GM19240 (cell line): ENCODE data around the gene TEX55.
"Not testable (repeated sequence)": the region's sequence is repeated elsewhere in the genome, so short reads cannot be mapped to it uniquely, and the experiment has no call there.

ENCODE experiments used
- DNase-seq: peaks from one replicate; pipeline ENCODE4 v3.0.0; 2011; ENCODE audit warnings: low spot score; ENCODE audit not compliant: insufficient read length

TEX55 gene

DNA sequence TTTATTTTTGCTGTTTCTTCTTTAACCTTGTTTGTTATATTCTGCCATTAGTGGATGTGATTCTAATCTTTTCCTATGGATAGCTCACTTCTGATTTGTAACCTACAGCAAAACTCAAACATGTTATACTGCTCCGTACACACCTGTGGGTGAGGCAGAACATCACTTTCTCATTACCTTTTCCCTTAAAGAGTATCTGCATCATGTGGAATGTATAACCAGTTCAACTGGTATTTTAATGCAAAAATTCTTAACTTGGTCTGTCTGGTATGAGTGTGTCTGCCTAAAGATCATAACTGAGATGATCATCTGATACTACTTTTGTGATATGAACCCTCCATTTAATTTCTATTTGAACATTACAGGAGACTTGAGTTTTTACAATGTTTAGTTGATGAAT lies 14.4 kb downstream of the TEX55 start:
- DNase-seq = no peak

- no peak for DNase-seq
These were observed 14.8 kb downstream of the TEX55 start for GRCh38 chr3:119160815-119161214.

DNA sequence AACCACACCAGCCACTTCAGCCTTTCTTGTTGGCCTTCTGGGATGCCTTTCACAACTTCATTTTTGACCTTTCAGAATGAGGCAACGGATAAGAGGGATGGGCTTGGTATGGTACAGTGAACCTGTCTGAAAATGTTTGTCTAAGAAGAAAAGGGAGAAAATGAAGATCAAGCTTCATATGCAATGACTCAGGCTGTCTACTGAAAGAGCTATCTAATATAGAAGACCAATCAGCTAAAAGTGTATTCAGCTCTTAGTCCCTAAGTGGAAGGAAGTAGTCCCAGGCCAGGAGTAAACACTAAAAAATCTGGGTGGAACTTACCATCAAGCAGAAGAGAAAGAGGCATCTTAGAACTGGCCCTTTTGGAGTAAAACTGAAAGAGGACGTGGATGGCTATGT lies 15.3 kb downstream of the TEX55 start:
- no peak for DNase-seq

- DNase-seq = not testable (repeated sequence)
These were observed 18.8 kb downstream of the TEX55 start for GRCh38 chr3:119164745-119165144.

GRCh38 chr3:119170821-119171220 lies 24.9 kb downstream of the TEX55 start:
- no peak for DNase-seq

- no peak for DNase-seq
These were observed 27.4 kb downstream of the TEX55 start, which contains the start of gene UPK1B for GRCh38 chr3:119173325-119173724. Gene UPK1B (plus strand): TSS chr3:119173598. CDS start chr3:119186742, 13,144 bp downstream.

GRCh38 chr3:119175872-119176756 lies 30.1 kb downstream of the TEX55 start:
- no peak for DNase-seq

DNA sequence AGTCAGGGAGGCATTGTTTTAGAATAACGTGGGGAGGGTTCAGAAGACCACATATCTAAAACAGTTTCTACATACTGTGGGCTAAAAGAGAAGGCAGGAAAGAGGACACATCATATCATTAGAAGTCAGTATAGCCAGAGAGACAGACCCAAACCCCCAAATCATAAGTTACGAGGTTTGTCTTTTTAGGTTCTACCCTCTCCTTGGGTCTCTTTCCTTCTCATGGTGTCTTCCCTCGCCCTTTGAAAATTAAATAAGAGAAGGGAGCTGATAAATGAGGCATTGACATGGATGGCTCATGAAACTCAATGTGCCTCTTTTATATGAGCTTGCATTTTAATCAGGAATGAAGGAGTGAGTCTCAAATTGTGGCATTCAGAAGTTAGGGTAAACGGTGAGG lies 30.8 kb downstream of the TEX55 start:
- DNase-seq = no peak

DNA sequence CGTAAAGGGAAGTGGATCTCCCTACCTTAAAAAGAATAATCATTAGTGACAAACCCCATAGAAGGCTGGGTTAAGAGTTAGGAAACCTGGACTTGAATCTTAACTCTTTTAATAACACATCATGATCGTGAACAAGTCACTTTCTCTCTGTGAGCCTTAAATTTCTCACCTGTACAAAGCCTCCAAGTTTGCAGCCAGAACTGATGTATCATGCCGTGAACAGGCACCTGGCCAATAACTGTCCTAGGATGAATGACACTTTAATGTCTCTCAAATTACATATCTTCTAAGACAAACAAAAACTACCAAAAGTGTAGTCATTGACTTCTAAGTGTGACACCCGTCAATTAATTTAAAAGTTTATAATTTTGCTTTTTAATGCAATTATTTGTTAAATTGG lies 31.4 kb downstream of the TEX55 start:
- DNase-seq = no peak

DNA sequence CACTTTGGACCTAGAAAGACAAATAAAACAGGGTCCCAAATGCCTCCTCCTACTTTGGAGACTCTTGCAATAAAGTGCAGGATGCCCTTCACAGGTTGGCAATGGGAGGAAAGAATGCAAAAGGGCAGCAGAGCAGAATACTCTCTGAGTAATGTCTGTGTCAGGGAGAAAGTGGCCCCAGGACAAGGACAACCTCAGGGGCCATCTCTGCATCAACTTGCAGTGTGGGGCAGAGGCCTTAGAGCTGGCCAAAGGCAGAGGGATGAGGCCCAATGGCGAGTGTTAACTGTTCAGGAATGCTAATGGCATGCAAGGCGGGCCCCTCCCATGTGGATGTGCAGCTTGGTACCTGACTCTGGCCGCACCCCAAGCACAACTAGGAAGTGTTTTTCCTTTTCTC lies 35.8 kb downstream of the TEX55 start:
- no peak for DNase-seq

DNA sequence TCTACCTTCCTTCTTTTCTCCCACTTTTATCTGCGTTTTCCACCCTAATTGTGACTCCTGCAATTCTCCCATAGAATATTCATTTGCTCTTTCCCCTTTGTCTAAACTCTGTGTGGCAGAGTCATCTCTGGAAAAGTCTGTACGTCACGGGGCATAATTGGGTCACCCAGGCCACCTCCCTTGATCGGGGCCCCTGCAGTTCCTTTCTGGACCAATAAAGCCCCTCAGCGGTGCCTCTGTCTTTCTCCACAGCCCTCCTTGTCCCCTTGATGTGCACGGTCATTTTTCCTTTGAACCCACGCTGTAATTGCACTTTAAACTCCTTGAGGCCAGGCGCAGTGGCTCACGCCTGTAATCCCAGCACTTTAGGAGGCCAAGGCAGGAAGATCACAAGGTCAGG lies 38.1 kb downstream of the TEX55 start:
- no peak for DNase-seq

- no peak for DNase-seq
These were observed 39.0 kb downstream of the TEX55 start for GRCh38 chr3:119184796-119185570.

GRCh38 chr3:119187266-119187665 lies 41.3 kb downstream of the TEX55 start:
- DNase-seq = no peak

DNA sequence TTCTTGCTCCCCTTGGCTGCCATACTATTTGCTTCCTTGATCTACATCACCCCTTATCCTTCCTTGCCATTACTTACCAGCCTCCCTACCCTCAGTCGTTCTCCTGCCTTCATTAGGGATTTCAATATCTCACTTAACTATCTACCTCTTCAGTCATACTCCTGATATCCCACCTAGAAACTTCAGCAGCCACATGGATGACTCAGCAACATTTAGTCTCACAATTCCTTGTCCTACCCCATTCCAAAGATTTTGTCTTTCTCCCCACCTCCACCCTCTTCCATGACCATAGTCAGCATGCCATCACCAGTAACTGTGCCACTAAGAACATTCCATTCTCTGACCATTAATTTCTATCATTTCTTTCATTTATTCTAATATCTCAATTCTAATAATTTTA lies 45.8 kb downstream of the TEX55 start:
- no peak for DNase-seq

- no peak for DNase-seq
These were observed 48.5 kb downstream of the TEX55 start for GRCh38 chr3:119194237-119195150.

- DNase-seq = no peak
These were observed 49.1 kb downstream of the TEX55 start for GRCh38 chr3:119195151-119195476.

DNA sequence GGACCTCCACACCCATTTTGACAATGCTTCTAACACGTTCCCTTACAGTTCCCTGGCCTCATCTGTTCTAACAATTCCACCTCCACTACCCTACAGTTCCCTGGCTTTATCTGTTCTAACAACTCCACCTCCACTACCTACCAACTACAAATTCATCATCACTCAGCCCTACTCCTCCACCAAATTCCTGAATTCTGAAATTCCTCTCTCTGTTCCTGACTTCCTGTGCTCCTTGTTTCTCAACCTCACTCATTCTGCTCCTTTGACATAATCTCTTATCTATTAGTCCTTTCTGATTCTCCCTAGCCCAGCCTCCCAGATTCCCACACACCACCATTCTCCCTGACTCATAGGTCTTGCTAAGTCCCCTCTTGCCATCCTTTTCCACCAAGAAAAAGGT lies 49.9 kb downstream of the TEX55 start:
- no peak for DNase-seq
